GM23248 (cell line): Measurements from ENCODE around the gene IFT27.

Experiments used
- EZH2 ChIP-seq: fragments of 200-600 bp; sonication (generic); IDR thresholded peaks from 2 replicates; pipeline ENCODE4 v1.6.1; 2018; ENCODE audit warnings: antibody characterized with exemption, mild to moderate bottlenecking; ENCODE audit not compliant: insufficient read depth, poor library complexity, severe bottlenecking
- EZH2phosphoT487 ChIP-seq: fragments of 200-600 bp; sonication (generic); IDR thresholded peaks from 2 replicates; pipeline ENCODE4 v1.6.1; 2018; ENCODE audit warnings: antibody characterized with exemption, moderate library complexity, mild to moderate bottlenecking, low read depth; ENCODE audit not compliant: insufficient read depth

DNA sequence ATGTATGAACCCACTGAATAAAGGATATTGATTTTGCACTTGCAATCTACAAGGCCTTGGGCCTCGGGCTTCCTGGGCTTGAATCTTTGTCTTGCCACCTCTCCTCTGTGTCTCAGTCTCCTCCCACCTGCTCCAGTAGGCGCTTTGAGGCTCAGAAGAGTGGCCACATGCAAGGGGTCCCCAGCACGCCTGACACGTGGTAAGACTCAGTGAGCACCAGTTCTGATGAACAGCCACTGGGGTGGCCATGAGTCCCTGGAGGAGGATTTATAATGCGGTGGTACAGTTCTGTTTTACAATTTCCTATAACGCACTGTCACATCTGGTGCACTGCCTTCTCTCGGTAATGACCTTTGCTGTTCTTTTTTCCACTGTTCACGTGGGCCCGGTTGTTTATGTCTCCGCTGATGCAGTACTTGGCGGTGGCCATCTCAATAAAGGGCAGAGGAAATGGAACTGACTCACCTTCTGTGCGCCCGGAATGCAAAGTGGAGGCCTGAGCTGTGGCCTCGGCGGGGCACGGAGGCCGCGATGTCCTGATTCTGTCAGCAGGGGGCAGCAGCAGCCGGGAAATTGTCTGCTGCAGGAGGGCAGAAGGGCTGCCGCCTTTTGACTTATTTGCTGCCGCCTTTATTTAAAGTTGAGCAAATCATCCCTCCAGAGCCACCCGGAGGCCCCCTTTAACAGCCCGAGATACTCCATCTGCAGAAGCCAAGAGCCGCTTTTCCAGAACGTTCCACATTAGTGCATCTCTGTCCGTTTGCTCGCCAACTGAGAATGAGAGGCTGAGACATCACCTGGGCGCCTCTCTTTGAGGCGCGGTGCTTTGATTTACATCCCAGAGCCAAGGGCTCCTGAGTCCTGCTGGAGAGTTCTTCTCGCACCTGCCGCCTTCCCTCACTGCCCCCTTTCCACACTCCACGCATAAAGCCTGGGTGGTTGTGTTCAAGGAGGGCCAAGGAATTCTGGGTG lies 6.0 kb upstream of the IFT27 start:
- TF ChIP-seq EZH2 (no peak), EZH2phosphoT487 (no peak)
